AG04450 (cell line): ENCODE results near the gene NWD2. TPM values are rescaled to one million over a fixed set of nuclear protein-coding genes. Genes with fewer than 3 reads are reported as not detected.
"Not testable (repeated sequence)": the region's sequence is repeated elsewhere in the genome, so short reads cannot be mapped to it uniquely, and the experiment has no call there.

Source experiments
- CTCF ChIA-PET: fragments of 300-600, 350-600 bp; formaldehyde crosslinking; extraction: SDS; loops from one replicate; lab custom pipeline; 2022; ENCODE audit warnings: antibody characterized with exemption, inconsistent platforms; lab: Charles Lee
- POLR2A ChIA-PET: fragments of 350-600 bp; formaldehyde crosslinking; extraction: SDS; loops from one replicate; lab custom pipeline; 2021; ENCODE audit warnings: antibody characterized with exemption, inconsistent platforms; lab: Yijun Ruan, JAX
- DNase-seq: peaks from one replicate; pipeline ENCODE4 v3.0.0-alpha.2; 2011; ENCODE audit warnings: low read depth, low spot score
- H3K27ac ChIP-seq: one replicate; pipeline ENCODE4 v1.5.1; 2012; ENCODE audit warnings: low read depth, low read length, control low read depth
- H3K27me3 ChIP-seq: one replicate; pipeline ENCODE4 v1.6.0; 2012; ENCODE audit warnings: low read length; ENCODE audit not compliant: control insufficient read depth, insufficient read depth
- H3K4me3 ChIP-seq: 2 replicates; pipeline ENCODE4 v1.5.1; 2011; ENCODE audit warnings: mild to moderate bottlenecking, low read depth, low read length, control low read depth
- H3K9me3 ChIP-seq: 2 replicates; pipeline ENCODE4 v1.5.1; 2012; ENCODE audit warnings: low read length; ENCODE audit not compliant: control insufficient read depth, insufficient read depth
- polyA plus RNA-seq: library from polyadenylated mRNA; depleted of rRNA; stranded (reverse); fragments of >200 nt; gene quantifications from 2 replicates; pipeline ENCODE4 v1.2.3, GENCODE V29; 2011
- small RNA-seq: library from RNA; depleted of rRNA; stranded (forward); fragments of <200 nt; gene quantifications from one replicate; pipeline ENCODE3, GENCODE V24; 2012; ENCODE audit warnings: low read depth; ENCODE audit not compliant: insufficient read length
- TF ChIP-seq, protein P1 (sequence below): IDR thresholded peaks from 2 replicates; pipeline ENCODE4 v1.5.1; 2011; ENCODE audit warnings: low read depth, low read length, control low read depth, inconsistent platforms

The NWD2 gene
- polyA plus RNA-seq, 1 experiment: not detected

DNA sequence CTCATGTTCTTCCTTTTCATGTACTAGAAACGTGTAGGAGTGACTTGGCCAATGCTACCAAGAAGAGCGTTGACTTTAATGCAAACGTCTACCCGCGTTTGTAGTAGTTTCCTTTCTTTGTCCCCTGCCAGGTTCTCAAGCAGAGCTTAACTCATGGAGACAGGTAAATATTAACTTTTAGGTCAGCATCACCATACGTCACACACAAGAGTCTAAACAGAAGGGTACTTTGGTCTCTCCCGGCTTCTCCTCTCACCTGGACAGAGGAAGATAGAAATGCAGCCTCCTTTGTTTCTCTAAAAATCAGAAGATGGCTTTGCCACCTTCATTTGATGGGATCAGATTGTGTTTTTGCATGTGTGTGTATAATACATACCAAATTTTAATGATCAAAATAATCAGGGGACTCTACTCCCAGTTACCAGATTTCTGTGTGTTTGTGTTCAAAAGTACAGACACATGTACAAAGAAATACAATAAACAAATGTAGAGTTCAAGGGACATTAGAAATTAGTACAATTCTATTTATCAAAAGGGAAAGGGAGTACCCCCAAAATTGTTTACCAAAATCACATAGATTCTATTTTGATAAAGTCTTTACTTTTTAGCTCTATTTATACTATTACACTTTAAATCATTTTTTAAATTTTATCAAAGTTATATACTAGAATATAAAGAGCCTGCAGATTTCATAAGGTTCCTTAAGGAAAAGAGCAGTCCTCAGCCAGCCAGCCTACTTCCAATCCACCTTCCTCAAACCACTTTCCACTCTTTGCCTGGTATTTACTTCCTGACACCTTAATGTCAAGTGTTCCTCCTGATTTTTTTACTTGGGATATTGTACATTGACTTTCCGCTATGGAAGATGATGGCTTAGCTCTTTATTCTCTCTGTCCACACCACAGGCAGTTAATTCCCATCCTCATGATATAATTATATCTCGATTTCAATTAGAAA, 246.1 kb downstream of the NWD2 start:
- ChIA-PET CTCF (no interaction called here), POLR2A (no interaction called here)
- Histone ChIP-seq H3K27ac (no peak overlapping the region), H3K4me3 (no peak overlapping the region), H3K27me3 (no peaks in the 10 kb centered on the region), H3K9me3 (no peaks in the 10 kb centered on the region)
- TF ChIP-seq, protein P1, sequence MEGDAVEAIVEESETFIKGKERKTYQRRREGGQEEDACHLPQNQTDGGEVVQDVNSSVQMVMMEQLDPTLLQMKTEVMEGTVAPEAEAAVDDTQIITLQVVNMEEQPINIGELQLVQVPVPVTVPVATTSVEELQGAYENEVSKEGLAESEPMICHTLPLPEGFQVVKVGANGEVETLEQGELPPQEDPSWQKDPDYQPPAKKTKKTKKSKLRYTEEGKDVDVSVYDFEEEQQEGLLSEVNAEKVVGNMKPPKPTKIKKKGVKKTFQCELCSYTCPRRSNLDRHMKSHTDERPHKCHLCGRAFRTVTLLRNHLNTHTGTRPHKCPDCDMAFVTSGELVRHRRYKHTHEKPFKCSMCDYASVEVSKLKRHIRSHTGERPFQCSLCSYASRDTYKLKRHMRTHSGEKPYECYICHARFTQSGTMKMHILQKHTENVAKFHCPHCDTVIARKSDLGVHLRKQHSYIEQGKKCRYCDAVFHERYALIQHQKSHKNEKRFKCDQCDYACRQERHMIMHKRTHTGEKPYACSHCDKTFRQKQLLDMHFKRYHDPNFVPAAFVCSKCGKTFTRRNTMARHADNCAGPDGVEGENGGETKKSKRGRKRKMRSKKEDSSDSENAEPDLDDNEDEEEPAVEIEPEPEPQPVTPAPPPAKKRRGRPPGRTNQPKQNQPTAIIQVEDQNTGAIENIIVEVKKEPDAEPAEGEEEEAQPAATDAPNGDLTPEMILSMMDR: no peak
- DNase-seq: no peak

DNA sequence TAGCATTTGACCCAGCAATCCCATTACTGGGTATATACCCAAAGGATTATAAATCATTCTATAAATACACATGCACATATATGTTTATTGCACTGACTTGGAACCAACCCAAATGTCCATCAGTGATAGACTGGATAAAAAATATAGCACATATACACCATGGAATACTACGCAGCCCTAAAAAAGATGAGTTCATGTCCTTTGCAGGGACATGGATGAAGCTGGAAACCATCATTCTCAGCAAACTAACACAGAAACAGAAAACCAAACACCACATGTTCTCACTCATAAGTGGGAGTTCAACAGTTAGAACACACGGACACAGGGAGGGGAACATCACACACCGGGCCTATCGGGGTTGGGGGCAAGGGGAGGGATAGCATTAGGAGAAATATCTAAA, 250.8 kb downstream of the NWD2 start:
- CTCF ChIA-PET, H3K27ac ChIP-seq, DNase-seq, H3K27me3 ChIP-seq, POLR2A ChIA-PET, H3K9me3 ChIP-seq, H3K4me3 ChIP-seq: not testable (repeated sequence)

Small RNA genes within 50 kb of the gene (small RNA-seq; reads per million reads assigned to genes)
- gene MIR4801: not detected
